Hypothalamus (tissue), 51 donors: Measurements from ENCODE around the gene GATAD1.
"Not testable (repeated sequence)": the region's sequence is repeated elsewhere in the genome, so short reads cannot be mapped to it uniquely, and the experiment has no call there.

Source experiments
- DNase-seq, 51 donors: peaks; one replicate each; lab custom pipeline; 2025; lab: John Stamatoyannopoulos, UW

GATAD1 gene

GRCh38 chr7:92478711-92479110 is 31.4 kb downstream of the GATAD1 start:
- no peak for DNase-seq

GRCh38 chr7:92479146-92479545 is 31.9 kb downstream of the GATAD1 start:
- not testable (repeated sequence) for DNase-seq

DNA sequence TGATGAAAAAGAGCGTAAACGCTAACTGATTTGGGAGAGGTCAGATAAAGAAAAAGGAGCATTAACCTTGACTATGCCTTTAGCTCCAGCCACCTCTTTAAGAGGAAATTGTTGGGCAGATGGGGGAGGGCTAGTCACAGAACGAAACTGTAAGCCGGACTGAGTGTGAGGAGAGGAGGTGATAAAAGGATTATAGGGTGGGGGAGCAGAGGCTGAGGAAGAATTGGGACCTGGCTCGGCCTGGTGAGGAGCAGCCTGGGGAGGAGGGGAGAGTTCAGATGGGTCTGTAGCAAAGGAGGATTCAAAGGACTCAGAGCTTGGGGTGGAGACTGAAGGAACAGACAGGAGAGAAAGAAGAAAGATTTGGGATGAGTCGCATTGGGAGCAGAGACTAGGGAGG is 36.3 kb downstream of the GATAD1 start:
- DNase-seq, result not testable (repeated sequence)

GRCh38 chr7:92484226-92484625 is 36.9 kb downstream of the GATAD1 start:
- DNase-seq, result not testable (repeated sequence)

DNA sequence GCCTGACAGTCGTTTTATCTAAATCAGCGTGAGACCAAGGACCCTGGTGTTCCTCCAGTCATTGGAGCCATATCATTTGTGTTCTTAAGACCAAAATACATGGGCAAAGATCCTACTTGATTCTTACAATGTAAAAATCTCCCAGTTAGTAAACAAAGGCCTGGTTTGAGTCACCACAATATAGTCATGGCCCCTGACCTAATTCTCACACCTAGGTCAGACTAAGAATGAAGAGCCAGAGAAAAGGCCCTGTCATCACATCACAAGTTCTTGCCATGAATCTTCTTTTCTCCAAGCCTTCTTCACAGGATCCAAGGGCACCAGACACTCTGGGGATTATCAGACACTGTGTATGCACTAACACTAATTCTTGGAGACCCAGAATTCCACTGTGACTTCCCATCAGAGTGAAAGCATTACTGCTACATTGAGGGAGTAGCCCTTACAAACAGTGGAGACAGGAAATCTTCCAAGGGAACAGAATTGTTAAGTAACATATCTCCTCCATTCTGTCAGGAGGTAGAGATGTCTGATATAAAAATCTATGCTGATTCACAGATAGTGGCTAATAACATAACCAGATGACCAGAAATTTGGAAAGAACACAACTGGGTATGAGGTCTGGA is 38.1 kb downstream of the GATAD1 start:
- no peak for DNase-seq

DNA sequence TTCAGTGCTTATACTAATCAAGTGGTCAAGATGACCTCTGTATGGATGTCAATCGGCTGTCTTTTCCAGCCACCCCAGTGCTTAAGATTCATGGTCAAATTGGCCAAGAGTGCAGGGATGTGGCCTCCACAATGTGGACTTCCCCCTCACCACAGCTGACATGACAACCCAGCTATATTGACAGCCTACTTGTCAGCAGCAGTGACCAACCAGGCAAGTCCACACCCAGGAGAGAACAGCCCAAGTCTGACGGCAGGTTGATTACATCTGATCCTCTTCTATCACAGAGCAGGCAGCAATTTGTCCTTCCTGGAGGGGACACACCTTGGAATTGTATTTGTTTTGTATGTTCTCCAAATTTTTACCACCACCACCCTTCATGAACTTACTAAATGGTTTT is 38.7 kb downstream of the GATAD1 start:
- DNase-seq, result no peak

GRCh38 chr7:92487804-92488203 is 40.5 kb downstream of the GATAD1 start:
- no peak for DNase-seq

DNA sequence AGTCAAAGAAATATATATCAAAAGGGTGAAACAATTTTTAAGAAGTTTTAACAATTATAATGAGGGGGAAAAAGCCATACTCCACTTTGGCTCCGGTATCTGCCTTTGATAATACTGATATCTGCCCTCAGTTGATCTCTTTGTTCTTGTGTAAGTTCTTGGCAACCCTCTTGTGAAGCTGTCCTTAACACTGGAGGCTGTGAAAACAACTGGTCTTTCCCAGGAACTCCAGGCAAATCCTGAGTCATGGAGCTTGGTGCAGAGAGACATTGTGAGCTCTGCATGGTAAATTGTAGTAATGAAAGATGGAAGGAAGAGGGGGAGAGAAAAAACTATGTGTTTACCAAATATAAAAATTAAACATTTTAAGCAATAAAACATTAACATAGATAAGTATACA is 42.4 kb downstream of the GATAD1 start:
- no peak for DNase-seq

GRCh38 chr7:92496876-92497275 is 49.6 kb downstream of the GATAD1 start:
- no peak for DNase-seq

- DNase-seq, result no peak
Measured at GRCh38 chr7:92498557-92498956, 51.3 kb downstream of the GATAD1 start.

DNA sequence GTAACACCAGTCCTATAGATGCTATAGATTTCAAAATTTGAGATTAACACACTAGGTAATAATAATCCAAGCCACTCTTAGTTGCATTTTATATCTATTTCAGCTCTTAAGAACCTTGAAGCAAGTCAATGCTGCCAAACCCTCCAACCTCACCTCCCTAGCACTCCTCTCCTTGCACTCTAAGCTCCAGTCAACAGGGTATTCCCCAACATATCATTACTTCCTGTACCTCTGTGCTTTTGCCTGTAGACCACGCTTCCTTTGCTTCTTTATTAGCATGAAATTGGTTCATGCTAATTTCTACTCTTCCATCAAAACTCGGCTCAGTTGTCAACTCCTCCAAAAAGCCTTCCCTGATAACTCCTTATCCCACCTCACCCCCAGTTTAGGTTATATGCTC is 56.5 kb downstream of the GATAD1 start:
- no peak for DNase-seq

DNA sequence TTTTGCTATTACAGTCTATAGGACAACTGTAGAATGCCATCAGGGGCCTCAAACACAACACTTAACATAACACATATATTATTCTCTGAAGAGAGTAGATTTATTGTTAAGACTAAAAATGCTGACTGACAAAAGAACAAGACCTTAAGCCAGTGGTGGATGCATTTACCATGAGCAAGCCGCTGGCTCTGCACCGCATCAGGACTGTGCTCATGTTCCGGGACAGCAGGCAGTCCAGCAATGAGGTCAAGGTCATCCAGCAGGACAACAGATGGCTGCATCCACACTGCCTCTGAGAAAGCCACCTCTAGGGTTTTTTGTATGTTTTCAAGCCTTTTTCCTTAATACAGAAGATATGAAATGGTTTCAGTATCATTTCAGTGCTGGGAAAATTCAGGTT is 57.3 kb downstream of the GATAD1 start:
- no peak for DNase-seq

DNA sequence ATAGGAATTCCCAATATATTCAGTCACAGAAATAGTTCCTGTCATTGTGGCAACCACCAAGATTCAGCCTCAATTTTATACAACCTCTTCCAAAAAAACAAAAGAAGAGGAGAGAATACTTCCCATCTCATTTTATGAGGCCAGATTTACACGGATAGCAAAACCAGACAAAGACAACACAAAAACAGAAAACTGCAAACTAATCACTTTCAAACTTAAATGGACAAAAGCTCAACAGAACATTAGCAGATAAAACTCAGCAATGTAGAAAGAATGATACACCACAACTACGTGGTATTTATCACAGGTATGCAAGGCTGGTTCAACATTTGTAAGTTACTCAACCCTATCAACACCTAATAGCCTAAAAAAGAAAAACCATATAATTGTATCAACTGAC is 59.1 kb downstream of the GATAD1 start:
- DNase-seq, result no peak

GRCh38 chr7:92508946-92509345 is 61.7 kb downstream of the GATAD1 start:
- DNase-seq, result no peak
